HG03442 (cell line): ENCODE results near the gene MRPL34.

Experiments
- ATAC-seq: cut with Tn5 transposase; IDR thresholded peaks from one replicate; pipeline ENCODE4 v1.9.1; 2021; ENCODE audit warnings: mild to moderate bottlenecking, moderate library complexity; ENCODE audit not compliant: unreplicated experiment

Gene MRPL34

DNA sequence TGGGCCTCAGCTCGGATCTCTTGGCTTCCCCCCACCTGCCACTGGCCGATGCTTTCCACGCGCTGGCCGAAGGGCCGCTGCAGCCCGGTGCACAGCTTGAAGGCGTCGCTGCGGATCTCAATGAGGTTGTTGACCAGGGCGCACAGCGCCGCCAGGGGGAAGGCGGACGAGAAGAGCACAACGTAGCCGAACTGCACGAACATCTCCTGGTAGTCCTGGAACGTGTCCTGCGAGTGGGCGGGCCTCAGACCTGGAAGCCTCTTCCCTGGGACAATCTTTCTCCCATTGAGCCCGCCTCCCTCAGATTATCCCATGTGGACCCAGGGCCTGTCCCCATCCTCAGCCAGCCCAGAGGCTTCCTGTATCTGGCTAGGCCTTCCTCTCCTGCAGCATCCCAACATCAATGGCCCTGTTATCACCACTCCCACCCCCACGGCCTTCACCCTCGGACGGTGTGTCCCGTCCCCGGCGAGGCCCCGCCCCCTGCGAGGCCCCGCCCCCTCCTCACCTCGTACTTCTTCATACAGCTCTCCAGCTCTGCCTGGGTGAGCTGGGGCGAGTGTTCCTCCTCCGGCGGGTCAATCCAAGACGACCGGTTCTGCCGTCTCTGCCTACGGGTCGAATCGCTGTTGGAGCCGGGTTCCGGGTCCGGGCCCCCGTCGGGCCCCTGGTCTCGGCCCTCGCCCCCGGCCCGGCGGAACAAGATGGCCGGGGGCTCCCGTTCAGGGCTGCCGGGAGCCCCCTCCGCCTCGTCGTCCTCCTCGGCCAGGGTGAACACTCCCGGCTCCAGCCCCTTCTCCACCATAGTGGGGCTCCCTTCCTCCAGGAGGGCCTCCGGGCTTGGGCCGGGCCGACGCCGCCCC, 22.2 kb downstream of the MRPL34 start:
- no peak for ATAC-seq

DNA sequence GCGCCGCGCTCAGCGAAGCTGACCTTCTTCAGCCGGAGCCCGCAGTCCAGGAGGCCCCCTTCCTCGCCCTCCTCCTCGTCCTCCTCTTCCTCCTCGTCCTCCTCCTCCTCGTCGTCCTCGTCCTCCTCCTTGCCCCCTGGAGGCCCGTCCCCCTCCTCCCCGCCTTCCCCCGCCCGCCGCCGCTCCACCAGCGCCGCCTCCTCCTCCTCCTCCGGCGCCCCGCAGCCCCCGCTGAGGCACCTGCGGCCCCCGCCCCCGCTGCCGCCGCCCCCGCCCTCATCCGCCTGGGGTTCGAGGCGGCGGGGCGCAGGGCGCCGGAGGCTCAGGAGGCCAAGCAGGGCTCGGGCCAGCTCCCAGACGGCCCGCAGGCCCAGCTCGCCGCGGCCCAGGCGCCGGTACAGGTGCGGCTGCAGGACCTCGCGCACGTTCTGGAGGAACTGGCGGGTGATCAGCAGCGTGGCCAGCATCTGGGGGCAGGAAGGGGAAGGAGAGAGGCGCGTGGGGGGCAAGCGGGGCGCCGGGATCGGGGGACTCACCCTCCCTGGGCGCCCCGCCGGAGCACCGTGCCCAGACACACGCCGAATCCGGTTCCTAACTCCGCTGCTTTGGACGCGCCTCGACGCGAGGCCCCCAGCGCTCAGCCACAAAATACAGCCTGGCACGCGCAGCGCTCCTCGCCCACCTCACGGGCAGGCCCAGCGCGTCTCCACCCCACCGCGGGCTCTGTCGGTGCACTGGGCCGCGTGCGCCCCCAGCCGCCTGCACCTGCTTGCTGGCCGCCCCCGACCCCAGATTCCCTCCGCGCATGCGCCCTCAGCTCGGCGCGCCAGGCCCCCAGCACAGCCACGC, 23.1 kb downstream of the MRPL34 start:
- no peak for ATAC-seq

DNA sequence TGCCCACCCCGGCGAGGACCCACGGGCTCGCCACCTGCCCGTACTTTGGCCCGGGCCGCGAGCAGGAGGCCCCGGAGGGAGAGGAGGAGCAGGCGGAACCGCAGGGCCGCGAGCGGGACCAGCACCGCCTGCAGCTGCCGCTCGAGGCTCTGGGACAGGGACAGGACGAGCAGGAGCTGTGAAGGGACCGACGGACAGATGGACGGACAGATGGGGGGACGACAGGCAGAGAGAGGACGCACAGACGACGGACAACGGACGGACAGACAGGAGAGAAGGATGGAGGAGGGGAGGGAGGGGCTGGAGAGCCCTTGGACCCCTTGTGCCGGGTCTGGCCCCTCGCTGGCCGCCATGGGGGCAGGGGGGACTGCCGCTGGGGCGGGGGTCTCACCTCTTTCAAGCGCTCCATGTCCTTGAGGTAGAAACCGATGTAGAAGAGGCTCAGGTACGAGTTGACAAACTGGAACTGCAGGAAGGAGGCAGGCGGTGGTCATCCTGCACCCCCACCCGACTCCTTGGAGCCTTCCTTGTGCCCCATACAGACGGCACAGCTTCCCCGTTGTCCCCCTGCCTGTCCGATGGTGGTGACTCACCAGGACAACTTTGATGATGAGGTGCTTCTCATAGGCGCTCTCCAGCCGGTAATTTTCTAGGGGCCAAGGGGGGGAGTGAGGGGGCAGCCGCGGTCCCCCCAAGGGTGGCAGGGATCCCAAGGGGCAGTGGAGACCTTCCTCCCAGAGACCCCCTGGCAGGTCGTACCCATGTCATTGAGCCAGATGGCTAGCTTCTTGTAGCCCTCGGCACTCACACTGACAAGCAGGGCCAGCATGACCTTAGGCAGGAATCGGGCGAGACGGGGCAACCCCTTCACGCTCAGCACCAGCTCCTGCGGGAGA, 23.9 kb downstream of the MRPL34 start:
- no peak for ATAC-seq

GRCh38 chr19:17330262-17331044, 24.8 kb downstream of the MRPL34 start:
- ATAC-seq = no peak

DNA sequence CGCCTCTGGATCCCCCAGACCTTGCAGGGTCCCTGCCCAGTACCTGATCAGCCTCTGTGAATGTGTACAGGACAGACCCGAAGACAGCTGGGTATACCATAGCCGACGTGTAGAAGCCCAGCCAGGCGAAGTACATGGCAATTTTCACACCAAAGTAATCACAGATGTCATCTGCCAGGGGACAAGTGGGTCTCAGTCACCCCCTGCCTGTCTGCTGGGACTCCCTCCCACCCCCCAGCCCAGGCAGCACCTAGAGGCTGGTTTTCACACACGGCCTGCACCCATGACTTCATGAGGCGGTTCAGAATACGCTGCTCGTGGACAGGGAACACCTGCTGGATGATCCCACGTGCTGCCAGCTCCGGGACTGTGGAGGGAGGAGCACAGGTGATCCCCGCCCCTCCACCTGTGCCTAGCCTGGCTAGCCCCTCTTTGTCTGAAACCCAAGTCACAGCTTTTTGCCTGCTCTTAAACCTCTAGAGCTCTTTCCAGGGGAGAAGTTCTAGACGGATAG, 25.4 kb downstream of the MRPL34 start:
- no peak for ATAC-seq

- ATAC-seq = no peak
Measured at GRCh38 chr19:17332360-17332676, 26.6 kb downstream of the MRPL34 start.

DNA sequence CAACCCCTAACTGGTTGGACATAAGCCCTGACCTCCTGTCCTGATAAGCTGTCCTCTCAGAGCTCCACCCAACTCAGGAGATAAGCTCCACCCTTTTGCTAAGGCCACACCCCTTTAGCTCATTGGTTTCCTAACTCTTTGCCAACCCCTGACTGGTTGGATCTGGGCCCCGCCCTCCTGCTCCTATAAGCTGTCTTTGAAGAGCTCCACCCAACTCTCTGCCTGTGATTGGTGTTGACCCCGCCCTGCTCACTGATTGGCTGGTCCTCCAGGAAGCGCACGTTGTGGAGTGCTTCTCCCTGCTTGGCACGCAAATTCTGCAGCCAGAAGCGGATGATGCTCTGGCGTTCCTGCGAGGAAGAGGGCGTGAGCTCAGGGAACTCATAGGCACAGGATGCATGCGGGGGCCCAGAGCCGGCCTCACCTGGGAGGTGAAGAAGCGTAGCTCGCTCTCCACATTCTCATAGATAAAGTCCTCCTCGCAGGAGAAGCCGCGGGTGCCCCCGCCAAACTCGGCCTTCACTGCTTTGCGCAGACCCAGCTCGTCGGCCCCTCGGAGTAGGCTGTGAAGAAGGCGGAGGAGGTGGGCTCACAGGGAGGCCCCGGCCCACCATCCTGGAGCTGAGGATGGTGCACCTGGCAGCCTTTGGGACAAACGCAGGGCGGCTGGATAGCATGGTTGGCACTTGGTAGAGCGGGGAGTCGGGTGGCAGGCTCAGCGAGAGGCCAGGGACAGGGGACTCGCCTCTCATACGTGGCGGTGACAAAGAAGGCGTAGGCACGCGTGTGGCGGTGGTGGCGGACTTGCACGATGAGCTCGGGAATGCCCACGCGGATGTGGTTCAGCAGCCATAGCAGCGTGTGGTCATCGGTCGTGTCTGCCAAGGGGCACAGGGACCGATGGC, 27.3 kb downstream of the MRPL34 start:
- ATAC-seq = no peak

DNA sequence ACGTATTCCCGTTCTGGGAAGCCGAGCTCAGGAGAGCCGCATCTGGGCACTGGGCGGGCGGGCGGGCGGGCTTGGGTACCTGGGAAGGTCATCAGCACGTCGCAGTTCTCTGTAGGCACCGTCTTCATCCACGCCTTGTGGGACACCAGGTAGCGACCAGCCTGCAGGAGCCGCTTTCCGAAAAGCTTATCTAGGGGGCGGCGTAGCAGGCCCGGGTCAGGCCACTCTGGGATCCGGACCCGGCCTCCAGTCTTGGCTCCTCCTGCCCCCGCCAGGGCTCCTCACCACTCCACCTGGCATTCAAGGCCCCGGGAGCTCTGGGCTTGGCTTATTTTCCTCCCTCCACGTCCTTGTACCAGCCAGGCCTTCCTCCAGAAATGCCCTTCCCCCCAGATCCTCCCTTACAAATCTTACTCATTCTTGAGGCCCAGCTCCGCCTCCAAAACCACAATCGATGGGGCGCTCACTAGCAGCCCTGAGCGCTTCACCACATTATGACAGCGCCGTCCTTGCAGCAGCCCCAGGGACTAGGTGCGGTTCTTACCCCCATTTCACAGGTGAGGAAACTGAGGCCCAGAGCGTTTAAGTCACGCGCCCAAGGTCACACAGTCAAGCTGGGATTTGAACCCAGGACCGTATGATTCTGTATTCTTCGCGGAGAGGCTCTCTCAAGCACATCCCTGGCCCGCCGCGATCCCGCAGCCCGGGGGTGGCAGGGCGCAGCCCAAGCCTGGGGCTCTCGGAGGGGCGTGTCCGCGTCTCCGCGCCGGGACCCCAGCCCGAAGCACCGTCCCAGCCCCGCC, 28.1 kb downstream of the MRPL34 start:
- no peak for ATAC-seq

DNA sequence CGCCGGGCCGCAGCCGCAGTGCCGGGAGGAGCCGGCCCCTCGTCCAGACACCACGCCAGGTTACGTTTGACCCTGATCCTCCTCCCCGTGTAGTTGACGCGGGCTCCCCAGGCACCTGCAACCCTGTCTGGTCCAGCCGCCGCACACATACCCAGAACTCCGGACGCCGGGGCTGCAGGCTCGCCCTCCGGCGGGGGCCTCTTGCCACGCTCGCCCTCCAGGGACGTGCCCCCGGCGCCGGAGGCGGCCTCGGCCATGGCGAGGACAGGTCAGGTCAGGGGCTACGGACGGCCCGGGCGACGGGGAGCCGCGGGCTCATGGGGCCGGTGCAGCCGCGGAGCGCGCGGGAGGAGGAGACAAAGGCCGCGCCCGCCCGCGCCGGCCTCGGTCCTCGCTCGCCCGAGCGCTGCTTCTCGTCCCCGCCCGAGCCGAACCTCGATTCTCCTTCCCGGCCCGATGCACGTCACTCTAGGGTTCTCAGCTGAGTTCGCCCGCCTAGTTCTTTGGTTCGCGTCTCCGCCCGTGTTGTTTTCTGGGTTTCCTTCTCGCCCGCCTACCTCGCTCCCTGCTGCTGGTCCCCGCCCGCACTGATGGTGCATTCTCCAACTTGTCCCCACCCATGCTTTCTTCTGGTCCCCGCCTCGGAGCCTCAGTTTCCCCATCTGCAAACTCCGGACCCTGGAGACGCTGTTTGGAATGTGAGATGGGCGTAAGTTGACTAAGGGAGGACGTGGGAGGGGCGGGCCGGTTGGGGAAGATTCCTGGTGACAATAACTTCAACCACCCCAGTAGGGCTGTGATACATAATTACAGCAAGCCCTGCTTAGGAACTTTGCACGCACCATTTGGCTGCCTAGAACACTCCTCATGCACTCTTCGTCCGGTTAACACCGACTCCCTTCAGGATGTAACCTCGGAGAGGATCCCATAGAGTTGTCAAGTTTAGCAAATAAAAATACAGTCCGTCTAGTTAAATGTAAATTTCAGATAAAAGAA, 29.0 kb downstream of the MRPL34 start, which contains the start of gene ANO8:
Gene ANO8 (minus strand): TSS at position 442 of the 996 bp plus-strand sequence. CDS start 185 bp downstream, at position 257.
- no peak for ATAC-seq

DNA sequence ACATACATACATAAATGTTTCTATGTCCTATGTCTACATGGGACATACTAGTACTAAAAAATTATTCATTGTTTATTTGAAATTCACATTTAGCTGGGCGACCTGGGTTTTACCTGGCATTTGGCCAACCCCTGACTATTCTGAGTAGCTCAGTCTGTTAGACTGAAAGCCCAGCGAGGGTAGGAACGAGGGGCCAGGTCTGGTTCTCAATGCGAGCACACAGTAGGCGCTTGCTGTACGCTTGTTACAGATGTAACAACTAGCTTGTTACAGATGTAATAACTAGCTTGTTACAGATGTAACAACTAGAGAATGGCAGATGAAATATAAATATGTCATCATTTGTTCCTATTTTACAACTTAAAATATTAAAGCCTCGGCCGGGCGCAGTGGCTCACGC, 29.9 kb downstream of the MRPL34 start:
- no peak for ATAC-seq

DNA sequence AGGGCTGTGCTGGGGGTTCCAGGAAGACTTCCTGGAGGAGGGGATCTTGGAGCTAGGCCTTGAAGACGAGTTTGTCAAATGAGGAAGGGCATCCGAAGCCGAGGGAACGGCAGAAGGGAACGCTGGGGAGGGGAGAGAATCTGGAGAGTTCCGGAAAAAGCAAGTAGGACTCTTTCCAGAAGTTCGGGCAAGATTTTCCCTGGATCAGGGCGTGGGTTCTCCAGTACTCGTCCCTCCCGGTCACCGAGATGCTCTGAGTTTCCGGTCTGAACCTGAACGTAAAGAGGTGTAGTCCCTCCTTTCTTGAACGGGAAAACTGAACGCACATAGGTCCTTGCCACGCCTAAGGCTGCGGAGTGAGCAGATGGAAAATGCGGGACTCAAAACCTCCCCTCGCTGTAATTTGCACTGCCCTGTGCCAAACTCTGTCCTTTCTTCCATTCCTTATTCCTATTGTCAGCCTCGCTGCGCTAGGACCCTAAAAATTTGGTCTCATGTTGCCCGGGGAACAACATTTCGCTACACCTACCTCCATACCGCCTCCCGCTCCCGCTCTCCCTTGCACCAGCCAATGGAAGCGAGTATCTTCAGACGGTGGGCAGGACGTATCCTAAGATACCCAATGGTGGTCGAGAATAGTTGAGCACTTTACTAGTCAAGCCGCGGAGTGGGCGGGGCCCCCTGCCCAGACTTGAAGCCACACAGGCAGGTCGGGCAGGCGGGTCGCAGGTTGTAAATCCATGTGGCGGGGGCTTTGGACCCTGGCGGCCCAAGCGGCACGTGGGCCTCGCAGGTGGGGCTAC, 31.4 kb downstream of the MRPL34 start, which contains the start of gene GTPBP3:
Gene GTPBP3 (plus strand): TSS at position 682 of the 803 bp plus-strand sequence. CDS start 59 bp downstream, at position 741.
- ATAC-seq = peak; percentile 76

GRCh38 chr19:17337675-17338432, 32.2 kb downstream of the MRPL34 start:
- ATAC-seq = no peak

- no peak for ATAC-seq
Measured at GRCh38 chr19:17338433-17339078, 32.9 kb downstream of the MRPL34 start.

DNA sequence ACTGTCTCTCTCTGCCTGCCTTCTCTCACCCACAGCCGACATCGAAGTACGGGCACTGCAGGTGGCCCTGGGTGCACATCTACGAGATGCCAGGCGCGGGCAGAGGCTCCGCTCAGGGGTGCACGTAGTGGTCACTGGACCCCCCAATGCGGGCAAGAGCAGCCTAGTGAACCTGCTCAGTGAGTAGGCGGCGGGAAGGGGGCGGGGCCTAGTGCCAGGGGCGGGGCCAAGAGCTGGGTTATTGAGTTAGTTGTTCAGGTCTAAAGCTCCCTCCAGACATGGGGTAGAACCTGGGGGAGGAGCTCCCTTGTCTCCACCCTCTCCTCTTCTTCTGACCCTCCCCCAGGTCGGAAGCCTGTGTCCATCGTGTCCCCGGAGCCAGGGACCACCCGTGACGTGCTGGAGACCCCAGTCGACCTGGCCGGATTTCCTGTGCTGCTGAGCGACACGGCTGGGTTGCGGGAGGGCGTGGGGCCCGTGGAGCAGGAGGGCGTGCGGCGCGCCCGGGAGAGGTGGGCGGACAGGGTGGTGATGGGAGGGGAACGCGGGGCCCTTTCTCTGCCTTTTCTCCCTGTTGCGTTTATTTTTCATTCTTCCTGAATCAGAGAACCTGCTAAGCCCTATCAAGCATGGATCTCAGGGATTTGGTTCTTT, 33.5 kb downstream of the MRPL34 start:
- ATAC-seq = no peak
